HEK293 (cell line): ENCODE data around the gene PHYH.

Source experiments
- CTCF ChIA-PET: fragments of 350-600 bp; formaldehyde crosslinking; extraction: SDS; loops from one replicate; lab custom pipeline; 2021; ENCODE audit warnings: antibody characterized with exemption; lab: Yijun Ruan, JAX
- POLR2A ChIA-PET: fragments of 300-600 bp; formaldehyde crosslinking; extraction: SDS; loops from one replicate; lab custom pipeline; 2020; ENCODE audit warnings: antibody characterized with exemption, inconsistent platforms; lab: Yijun Ruan, JAX
- H3K27ac ChIP-seq: fragments of 200-500 bp; sonication (Bioruptor generic); 2 replicates; pipeline ENCODE4 v1.5.1; 2014; ENCODE audit warnings: low read depth, low read length, control low read depth, inconsistent platforms; ENCODE audit errors: extremely low read depth
- H3K36me3 ChIP-seq, 2 experiments: fragments of 200-500 bp in 1 of 2; sonication (Bioruptor generic) in 1 of 2; 1 replicate in 1 of 2; 2 replicates in 1 of 2; pipeline ENCODE4 v1.5.1; 2014 to 2017; ENCODE audit warnings: inconsistent platforms in 2 of 2, low read length in 2 of 2; ENCODE audit not compliant: control insufficient read depth in 2 of 2, insufficient read depth in 1 of 2
- H3K4me1 ChIP-seq: fragments of 200-500 bp; sonication (Bioruptor generic); 2 replicates; pipeline ENCODE4 v1.5.1; 2014; ENCODE audit warnings: mild to moderate bottlenecking, low read length, inconsistent platforms; ENCODE audit not compliant: control insufficient read depth, insufficient read depth
- H3K4me3 ChIP-seq: 2 replicates; pipeline ENCODE4 v1.5.1; 2011; ENCODE audit warnings: low read depth, mild to moderate bottlenecking, control low read depth, low read length, moderate library complexity
- H3K9me3 ChIP-seq: fragments of 200-500 bp; sonication (Bioruptor generic); 2 replicates; pipeline ENCODE4 v1.5.1; 2014; ENCODE audit warnings: low read depth, low read length, inconsistent platforms; ENCODE audit not compliant: control insufficient read depth, insufficient read depth
- ELK4 ChIP-seq: IDR thresholded peaks from 2 replicates; pipeline ENCODE4 v1.6.1; 2011; ENCODE audit warnings: mild to moderate bottlenecking, low read depth, low read length, borderline replicate concordance
- GLI4 ChIP-seq: fragments of 450-650 bp; formaldehyde crosslinking; IDR thresholded peaks from 2 replicates; pipeline ENCODE4 v1.5.1; 2016; ENCODE audit warnings: missing biosample characterization, missing genetic modification characterization
- KLF16 ChIP-seq: fragments of 450-650 bp; formaldehyde crosslinking; IDR thresholded peaks from 2 replicates; pipeline ENCODE4 v1.5.1; 2017; ENCODE audit warnings: missing biosample characterization, missing genetic modification characterization
- KLF9 ChIP-seq: fragments of 450-650 bp; formaldehyde crosslinking; IDR thresholded peaks from 2 replicates; pipeline ENCODE4 v1.5.1; 2016; ENCODE audit warnings: missing biosample characterization, missing genetic modification characterization, low read depth
- SCRT1 ChIP-seq: fragments of 450-650 bp; formaldehyde crosslinking; IDR thresholded peaks from 2 replicates; pipeline ENCODE4 v1.5.1; 2016; ENCODE audit warnings: missing biosample characterization, missing genetic modification characterization, borderline replicate concordance
- ZBTB44 ChIP-seq: fragments of 450-650 bp; IDR thresholded peaks from 2 replicates; pipeline ENCODE4 v1.5.1; 2018; ENCODE audit warnings: missing biosample characterization, mild to moderate bottlenecking, missing genetic modification characterization
- ZBTB48 ChIP-seq: fragments of 450-650 bp; formaldehyde crosslinking; IDR thresholded peaks from 2 replicates; pipeline ENCODE4 v1.5.1; 2016; ENCODE audit warnings: missing biosample characterization, missing genetic modification characterization
- ZFHX2 ChIP-seq: fragments of 450-650 bp; formaldehyde crosslinking; conservative IDR thresholded peaks from 2 replicates; pipeline ENCODE4 v1.5.1; 2016; ENCODE audit warnings: missing biosample characterization, missing genetic modification characterization
- ZFP37 ChIP-seq: fragments of 450-650 bp; formaldehyde crosslinking; IDR thresholded peaks from 2 replicates; pipeline ENCODE4 v1.5.1; 2016; ENCODE audit warnings: missing biosample characterization, missing genetic modification characterization
- ZFP69B ChIP-seq: fragments of 450-650 bp; formaldehyde crosslinking; IDR thresholded peaks from 2 replicates; pipeline ENCODE4 v1.5.1; 2016; ENCODE audit warnings: missing biosample characterization, missing genetic modification characterization
- ZIC2 ChIP-seq: fragments of 450-650 bp; formaldehyde crosslinking; IDR thresholded peaks from 2 replicates; pipeline ENCODE4 v1.5.1; 2016; ENCODE audit warnings: missing biosample characterization, missing genetic modification characterization
- ZNF175 ChIP-seq: fragments of 450-650 bp; formaldehyde crosslinking; IDR thresholded peaks from 2 replicates; pipeline ENCODE4 v1.5.1; 2016; ENCODE audit warnings: missing biosample characterization, missing genetic modification characterization
- ZNF2 ChIP-seq: fragments of 450-650 bp; formaldehyde crosslinking; IDR thresholded peaks from 2 replicates; pipeline ENCODE4 v1.5.1; 2016; ENCODE audit warnings: missing biosample characterization, missing genetic modification characterization
- ZNF23 ChIP-seq: fragments of 450-650 bp; formaldehyde crosslinking; IDR thresholded peaks from 2 replicates; pipeline ENCODE4 v1.5.1; 2016; ENCODE audit warnings: missing biosample characterization, missing genetic modification characterization, borderline replicate concordance
- ZNF302 ChIP-seq: fragments of 450-650 bp; formaldehyde crosslinking; IDR thresholded peaks from 2 replicates; pipeline ENCODE4 v1.5.1; 2016; ENCODE audit warnings: missing biosample characterization, missing genetic modification characterization, low read depth
- ZNF335 ChIP-seq: fragments of 450-650 bp; formaldehyde crosslinking; conservative IDR thresholded peaks from 2 replicates; pipeline ENCODE4 v1.5.1; 2016; ENCODE audit warnings: missing biosample characterization, missing genetic modification characterization
- ZNF341 ChIP-seq: fragments of 450-650 bp; formaldehyde crosslinking; IDR thresholded peaks from 2 replicates; pipeline ENCODE4; 2016; ENCODE audit warnings: low read depth, missing biosample characterization, missing genetic modification characterization
- ZNF423 ChIP-seq: fragments of 450-650 bp; formaldehyde crosslinking; IDR thresholded peaks from 2 replicates; pipeline ENCODE4 v1.5.1; 2016; ENCODE audit warnings: missing biosample characterization, missing genetic modification characterization
- ZNF473 ChIP-seq: fragments of 450-650 bp; formaldehyde crosslinking; IDR thresholded peaks from 2 replicates; pipeline ENCODE4 v1.5.1; 2017; ENCODE audit warnings: missing biosample characterization, missing genetic modification characterization
- ZNF580 ChIP-seq: fragments of 450-650 bp; formaldehyde crosslinking; IDR thresholded peaks from 2 replicates; pipeline ENCODE4 v1.5.1; 2016; ENCODE audit warnings: missing biosample characterization, missing genetic modification characterization
- ZNF600 ChIP-seq: fragments of 450-650 bp; formaldehyde crosslinking; IDR thresholded peaks from 2 replicates; pipeline ENCODE4 v1.5.1; 2016; ENCODE audit warnings: missing biosample characterization, missing genetic modification characterization
- ZNF660 ChIP-seq: fragments of 450-650 bp; IDR thresholded peaks from 2 replicates; pipeline ENCODE4 v1.5.1; 2018; ENCODE audit warnings: missing biosample characterization, mild to moderate bottlenecking, missing genetic modification characterization
- ZNF692 ChIP-seq: fragments of 450-650 bp; formaldehyde crosslinking; IDR thresholded peaks from 2 replicates; pipeline ENCODE4 v1.5.1; 2016; ENCODE audit warnings: missing biosample characterization, missing genetic modification characterization
- ZNF76 ChIP-seq: fragments of 450-650 bp; formaldehyde crosslinking; IDR thresholded peaks from 2 replicates; pipeline ENCODE4; 2016; ENCODE audit warnings: low read depth, missing biosample characterization, missing genetic modification characterization, borderline replicate concordance
- ZNF837 ChIP-seq: fragments of 450-650 bp; formaldehyde crosslinking; IDR thresholded peaks from 2 replicates; pipeline ENCODE4 v1.5.1; 2016; ENCODE audit warnings: missing biosample characterization, missing genetic modification characterization
- ZNF843 ChIP-seq: fragments of 450-650 bp; formaldehyde crosslinking; IDR thresholded peaks from 2 replicates; pipeline ENCODE4 v1.5.1; 2016; ENCODE audit warnings: missing biosample characterization, missing genetic modification characterization
- ZSCAN30 ChIP-seq: fragments of 450-650 bp; IDR thresholded peaks from 2 replicates; pipeline ENCODE4 v1.5.1; 2018; ENCODE audit warnings: missing biosample characterization, mild to moderate bottlenecking, missing genetic modification characterization, moderate library complexity

The PHYH gene

GRCh38 chr10:13348216-13349017, 48.6 kb upstream of the PHYH start, which contains the start of gene SEPHS1 (continued):
- TF ChIP-seq ZBTB44 (tag by site-specific recombination) (peak; percentile 100), KLF16 (tag by site-specific recombination) (peak; percentile 81; the same call in 1 of the 2 replicates), ZNF423 (tag by site-specific recombination) (peak; percentile 72), ZNF2 (tag by site-specific recombination) (0 out of 2 replicates have a peak, but pooled peaks have one; percentile 18)
- TF ChIP-seq, all 188 proteins: peak for 57

GRCh38 chr10:13347500-13348156, 47.8 kb upstream of the PHYH start:
- CTCF ChIA-PET, result no interaction called here
- Histone ChIP-seq H3K27ac (peak overlapping the region; percentile 98), H3K9me3 (no peaks in the 10 kb centered on the region), H3K4me3 (peak overlapping the region; percentile 66), H3K36me3 (peaks cover 6 to 22% of the 10 kb centered on the region in 2 experiments), H3K4me1 (no peaks in the 10 kb centered on the region; the same call in 1 of the 2 replicates)
- TF ChIP-seq ZNF600, result no peak
- no peak for TF ChIP-seq ELK4
- no peak for TF ChIP-seq ZNF302
- TF ChIP-seq ZNF76, result peak; percentile 80
- TF ChIP-seq ZNF23 (tag by site-specific recombination), result no peak
- TF ChIP-seq ZNF473 (tag by site-specific recombination), result no peak
- peak; percentile 98 for TF ChIP-seq ZNF692
- peak; percentile 94 for TF ChIP-seq ZFP69B (tag by site-specific recombination)
- peak; percentile 36 for TF ChIP-seq ZSCAN30 (tag by site-specific recombination)
- POLR2A ChIA-PET, result no interaction called here

GRCh38 chr10:13347043-13347499, 47.2 kb upstream of the PHYH start:
- H3K36me3 ChIP-seq, result peaks cover 10 to 25% of the 10 kb centered on the region in 2 experiments
- POLR2A ChIA-PET, result no interaction called here
- CTCF ChIA-PET, result no interaction called here
- H3K4me3 ChIP-seq, result peak overlapping the region; percentile 66
- H3K4me1 ChIP-seq, result no peaks in the 10 kb centered on the region; the same call in 1 of the 2 replicates
- H3K27ac ChIP-seq, result peak overlapping the region; percentile 98
- H3K9me3 ChIP-seq, result no peaks in the 10 kb centered on the region
- TF ChIP-seq ZIC2 (peak; percentile 64), ZNF580 (tag by site-specific recombination) (no peak), ZNF660 (tag by site-specific recombination) (peak; percentile 34; the same call in 1 of the 2 replicates), ZNF175 (no peak), ZBTB48 (tag by site-specific recombination) (peak; percentile 75), ZNF76 (0 out of 2 replicates have a peak, but pooled peaks have one; percentile 23), ZNF341 (tag by site-specific recombination) (no peak), ZNF692 (peak; percentile 89), ZNF335 (tag by site-specific recombination) (peak; percentile 64), ZNF843 (no peak), SCRT1 (no peak), ZFP37 (tag by site-specific recombination) (no peak), KLF9 (tag by site-specific recombination) (no peak), GLI4 (tag by site-specific recombination) (no peak), ZNF837 (no peak), ZFHX2 (tag by site-specific recombination) (no peak)
